GM21619 (cell line): ENCODE results near the gene SP5.
"Not testable (repeated sequence)": the region's sequence is repeated elsewhere in the genome, so short reads cannot be mapped to it uniquely, and the experiment has no call there.

ENCODE experiments used
- ATAC-seq: cut with Tn5 transposase; IDR thresholded peaks from one replicate; pipeline ENCODE4 v1.9.1; 2021; ENCODE audit not compliant: unreplicated experiment

SP5 gene

GRCh38 chr2:170715062-170715931 is at the start of gene SP5:
Gene SP5 (plus strand): TSS chr2:170715337. CDS start chr2:170715513, 176 bp downstream.
- ATAC-seq: no peak

- no peak for ATAC-seq
Observed at GRCh38 chr2:170665743-170666142, 49.4 kb upstream of the SP5 start.

- no peak for ATAC-seq
Observed at GRCh38 chr2:170669909-170670308, 45.2 kb upstream of the SP5 start.

- no peak for ATAC-seq
Observed at GRCh38 chr2:170670651-170671050, 44.5 kb upstream of the SP5 start.

GRCh38 chr2:170671079-170671478 is 44.1 kb upstream of the SP5 start:
- no peak for ATAC-seq

GRCh38 chr2:170674282-170674681 is 40.9 kb upstream of the SP5 start:
- ATAC-seq: not testable (repeated sequence)

- no peak for ATAC-seq
Observed at GRCh38 chr2:170675701-170676100, 39.4 kb upstream of the SP5 start.

- no peak for ATAC-seq
Observed at GRCh38 chr2:170679607-170680079, 35.5 kb upstream of the SP5 start.

GRCh38 chr2:170680172-170680941 is 34.8 kb upstream of the SP5 start:
- peak; percentile 95 for ATAC-seq

- ATAC-seq: no peak
Observed at GRCh38 chr2:170681311-170681710, 33.8 kb upstream of the SP5 start.

- no peak for ATAC-seq
Observed at GRCh38 chr2:170685591-170685990, 29.5 kb upstream of the SP5 start.

GRCh38 chr2:170689481-170689880 is 25.7 kb upstream of the SP5 start:
- no peak for ATAC-seq

- ATAC-seq: no peak
Observed at GRCh38 chr2:170690640-170691039, 24.5 kb upstream of the SP5 start.

GRCh38 chr2:170694316-170694715 is 20.8 kb upstream of the SP5 start:
- ATAC-seq: no peak

- no peak for ATAC-seq
Observed at GRCh38 chr2:170695521-170696410, 19.4 kb upstream of the SP5 start.

GRCh38 chr2:170696948-170697347 is 18.2 kb upstream of the SP5 start:
- ATAC-seq: no peak

GRCh38 chr2:170701011-170701410 is 14.1 kb upstream of the SP5 start:
- no peak for ATAC-seq

- no peak for ATAC-seq
Observed at GRCh38 chr2:170703776-170704476, 11.2 kb upstream of the SP5 start.

- ATAC-seq: no peak
Observed at GRCh38 chr2:170707821-170708795, 7.0 kb upstream of the SP5 start.
